WTC11 (cell line): ENCODE measurements around the gene CRADD. TPM values are rescaled to one million over a fixed set of nuclear protein-coding genes. Genes with fewer than 3 reads are reported as not detected.

ENCODE experiments used
- ATAC-seq: fragments of 200-7000 bp; cut with Tn5 transposase; 2 replicates; pipeline ENCODE4 v1.10.0; 2021; ENCODE audit warnings: mild to moderate bottlenecking, moderate library complexity
- CTCF ChIA-PET: fragments of 300-600 bp; sonication (Branson Sonifier 250); formaldehyde crosslinking; loops from one replicate; lab custom pipeline; 2021; ENCODE audit warnings: antibody characterized with exemption; lab: Charles Lee
- POLR2A ChIA-PET: fragments of 350-600 bp; sonication (Branson Sonifier 250); formaldehyde crosslinking; loops from one replicate; lab custom pipeline; 2021; ENCODE audit warnings: antibody characterized with exemption; lab: Charles Lee
- DNase-seq: peaks from one replicate; pipeline ENCODE4 v3.0.0; 2021; ENCODE audit warnings: low spot score
- H3K27ac Mint-ChIP-seq: 2 replicates; pipeline ENCODE4 v1.8.0; 2021; ENCODE audit warnings: mixed read lengths
- H3K27me3 Mint-ChIP-seq: 2 replicates; pipeline ENCODE4 v1.8.0; 2021; ENCODE audit warnings: low read depth, mild to moderate bottlenecking, moderate library complexity, mixed read lengths
- H3K36me3 Mint-ChIP-seq: 2 replicates; pipeline ENCODE4 v1.8.0; 2021; ENCODE audit warnings: mixed read lengths
- H3K4me1 Mint-ChIP-seq: 2 replicates; pipeline ENCODE4 v1.8.0; 2022; ENCODE audit warnings: mixed read lengths
- H3K4me3 Mint-ChIP-seq: 2 replicates; pipeline ENCODE4 v1.8.0; 2021; ENCODE audit warnings: mild to moderate bottlenecking, moderate library complexity, mixed read lengths
- H3K9me3 Mint-ChIP-seq: 2 replicates; pipeline ENCODE4 v1.8.0; 2021; ENCODE audit warnings: mixed read lengths
- CBFB ChIP-seq: sonication (generic); formaldehyde crosslinking; IDR thresholded peaks from 2 replicates; pipeline ENCODE4 v1.8.1; 2022; ENCODE audit warnings: mild to moderate bottlenecking, low read depth, missing genetic modification reagents
- ELF4 ChIP-seq: sonication (generic); formaldehyde crosslinking; IDR thresholded peaks from 2 replicates; pipeline ENCODE4 v1.8.1; 2022; ENCODE audit warnings: low read depth, mild to moderate bottlenecking, moderate library complexity, missing genetic modification reagents
- ESRRA ChIP-seq: sonication (generic); formaldehyde crosslinking; IDR thresholded peaks from 2 replicates; pipeline ENCODE4 v1.8.1; 2022; ENCODE audit warnings: mild to moderate bottlenecking, missing genetic modification reagents, borderline replicate concordance
- FOXJ3 ChIP-seq: sonication (generic); formaldehyde crosslinking; IDR thresholded peaks from 2 replicates; pipeline ENCODE4 v1.9.0; 2021; ENCODE audit warnings: missing genetic modification reagents, mild to moderate bottlenecking, borderline replicate concordance
- GABPB1 ChIP-seq: sonication (generic); formaldehyde crosslinking; IDR thresholded peaks from 2 replicates; pipeline ENCODE4 v1.8.1; 2023; ENCODE audit warnings: mild to moderate bottlenecking, missing genetic modification reagents
- HMGA2 ChIP-seq: fragments of 250-450 bp; sonication (Bioruptor Pico); IDR thresholded peaks from 2 replicates; pipeline ENCODE4 v1.4.0; 2021; ENCODE audit warnings: mild to moderate bottlenecking, moderate library complexity
- NR2C2 ChIP-seq: sonication (generic); formaldehyde crosslinking; IDR thresholded peaks from 2 replicates; pipeline ENCODE4 v1.8.0; 2022; ENCODE audit warnings: mild to moderate bottlenecking, missing genetic modification reagents
- NR3C1 ChIP-seq: sonication (generic); formaldehyde crosslinking; conservative IDR thresholded peaks from 2 replicates; pipeline ENCODE4 v1.8.1; 2023; ENCODE audit warnings: low read depth, mild to moderate bottlenecking, missing genetic modification reagents
- OVOL2 ChIP-seq: fragments of 250-450 bp; sonication (Bioruptor Pico); IDR thresholded peaks from 2 replicates; pipeline ENCODE4 v1.9.0; 2021; ENCODE audit warnings: mild to moderate bottlenecking, borderline replicate concordance
- RELA ChIP-seq: sonication (generic); formaldehyde crosslinking; IDR thresholded peaks from 2 replicates; pipeline ENCODE4 v1.8.1; 2022; ENCODE audit warnings: missing genetic modification reagents, mild to moderate bottlenecking, borderline replicate concordance
- SP1 ChIP-seq: sonication (generic); formaldehyde crosslinking; conservative IDR thresholded peaks from 2 replicates; pipeline ENCODE4 v1.8.1; 2022; ENCODE audit warnings: missing genetic modification reagents
- ZNF671 ChIP-seq: fragments of 250-450 bp; sonication (Bioruptor Pico); IDR thresholded peaks from 2 replicates; pipeline ENCODE4 v1.8.0; 2021; ENCODE audit warnings: mild to moderate bottlenecking
- total RNA-seq: library from RNA; stranded (reverse); gene quantifications from 3 replicates; pipeline ENCODE4 v1.2.3, GENCODE V29; 2021
- TF ChIP-seq, protein P1 (sequence below): sonication (generic); formaldehyde crosslinking; IDR thresholded peaks from 2 replicates; pipeline ENCODE4 v1.8.0; 2022; ENCODE audit warnings: mild to moderate bottlenecking, missing genetic modification reagents
- TF ChIP-seq, protein P2 (sequence below): sonication (generic); formaldehyde crosslinking; conservative IDR thresholded peaks from 2 replicates; pipeline ENCODE4 v1.8.1; 2022; ENCODE audit warnings: mild to moderate bottlenecking, missing genetic modification reagents
- TF ChIP-seq, protein P3 (sequence below): fragments of 250-450 bp; sonication (Bioruptor Pico); IDR thresholded peaks from 2 replicates; pipeline ENCODE4 v2.1.2; 2022; ENCODE audit warnings: mild to moderate bottlenecking, moderate library complexity
- TF ChIP-seq, protein P4 (sequence below): sonication (generic); formaldehyde crosslinking; IDR thresholded peaks from 2 replicates; pipeline ENCODE4 v1.8.1; 2022; ENCODE audit warnings: mild to moderate bottlenecking, moderate library complexity, missing genetic modification reagents
- TF ChIP-seq, protein P5 (sequence below): sonication (generic); formaldehyde crosslinking; IDR thresholded peaks from 2 replicates; pipeline ENCODE4 v1.8.1; 2023; ENCODE audit warnings: mild to moderate bottlenecking, moderate library complexity, missing genetic modification reagents
- TF ChIP-seq, protein P6 (sequence below): fragments of 250-450 bp; sonication (Bioruptor Pico); IDR thresholded peaks from 2 replicates; pipeline ENCODE4 v1.9.0; 2021; ENCODE audit warnings: moderate library complexity, mild to moderate bottlenecking, inconsistent platforms, borderline replicate concordance
- TF ChIP-seq, protein P7 (sequence below): sonication (generic); formaldehyde crosslinking; IDR thresholded peaks from 2 replicates; pipeline ENCODE4 v1.8.0; 2022; ENCODE audit warnings: mild to moderate bottlenecking, missing genetic modification reagents
- TF ChIP-seq, protein P8 (sequence below): sonication (generic); formaldehyde crosslinking; IDR thresholded peaks from 2 replicates; pipeline ENCODE4 v1.8.1; 2022; ENCODE audit warnings: missing genetic modification reagents, borderline replicate concordance
- TF ChIP-seq, protein P9 (sequence below): fragments of 250-450 bp; sonication (Bioruptor Pico); conservative IDR thresholded peaks from 2 replicates; pipeline ENCODE4 v1.9.0; 2021; ENCODE audit warnings: mild to moderate bottlenecking
- TF ChIP-seq, protein P10 (sequence below): sonication (generic); formaldehyde crosslinking; IDR thresholded peaks from 2 replicates; pipeline ENCODE4 v1.8.1; 2023; ENCODE audit warnings: mild to moderate bottlenecking, missing genetic modification reagents, moderate library complexity

The CRADD gene
- total RNA-seq, 1 experiment from 2014 or later = 11.6 TPM

DNA sequence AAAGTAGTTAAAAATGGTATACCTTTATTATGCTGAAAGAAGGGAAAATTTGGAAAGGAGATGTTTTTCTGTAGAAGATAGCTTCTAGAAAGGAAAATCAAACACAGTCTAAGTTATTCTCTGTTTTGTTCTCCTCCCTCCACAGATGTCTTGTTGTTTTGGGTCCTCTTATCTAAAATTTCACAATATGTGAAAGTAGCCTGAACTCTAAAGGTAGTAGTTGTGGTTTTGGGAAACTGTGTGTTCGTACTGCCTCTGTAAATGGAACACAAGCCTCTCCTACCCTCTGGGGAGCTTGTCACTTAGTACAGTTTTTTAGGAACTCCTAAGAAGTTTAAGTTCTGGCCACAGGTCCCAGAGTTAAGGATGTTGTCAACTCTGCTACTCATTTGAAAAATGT, 112.6 kb downstream of the CRADD start:
- no peak overlapping the region for H3K27ac Mint-ChIP-seq
- CTCF ChIA-PET = interaction anchor here (0.6 kb wide), 1 partner anchor 285 kb away, joined by 4 read pairs; no protein-coding TSS in a partner anchor
- H3K36me3 Mint-ChIP-seq = peaks cover 3% of the 10 kb centered on the region
- peaks cover 11% of the 10 kb centered on the region for H3K9me3 Mint-ChIP-seq
- peaks cover 23% of the 10 kb centered on the region for H3K4me1 Mint-ChIP-seq
- H3K27me3 Mint-ChIP-seq = no peaks in the 10 kb centered on the region
- no peak for ATAC-seq
- H3K4me3 Mint-ChIP-seq = no peak overlapping the region
- DNase-seq = no peak
- POLR2A ChIA-PET = no interaction called here
- TF ChIP-seq, protein P1, sequence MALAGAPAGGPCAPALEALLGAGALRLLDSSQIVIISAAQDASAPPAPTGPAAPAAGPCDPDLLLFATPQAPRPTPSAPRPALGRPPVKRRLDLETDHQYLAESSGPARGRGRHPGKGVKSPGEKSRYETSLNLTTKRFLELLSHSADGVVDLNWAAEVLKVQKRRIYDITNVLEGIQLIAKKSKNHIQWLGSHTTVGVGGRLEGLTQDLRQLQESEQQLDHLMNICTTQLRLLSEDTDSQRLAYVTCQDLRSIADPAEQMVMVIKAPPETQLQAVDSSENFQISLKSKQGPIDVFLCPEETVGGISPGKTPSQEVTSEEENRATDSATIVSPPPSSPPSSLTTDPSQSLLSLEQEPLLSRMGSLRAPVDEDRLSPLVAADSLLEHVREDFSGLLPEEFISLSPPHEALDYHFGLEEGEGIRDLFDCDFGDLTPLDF = no peak
- TF ChIP-seq NR3C1 (CRISPR knock-in tag) = no peak
- TF ChIP-seq, protein P2, sequence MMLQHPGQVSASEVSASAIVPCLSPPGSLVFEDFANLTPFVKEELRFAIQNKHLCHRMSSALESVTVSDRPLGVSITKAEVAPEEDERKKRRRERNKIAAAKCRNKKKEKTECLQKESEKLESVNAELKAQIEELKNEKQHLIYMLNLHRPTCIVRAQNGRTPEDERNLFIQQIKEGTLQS (CRISPR knock-in tag) = no peak
- TF ChIP-seq FOXJ3 (CRISPR knock-in tag) = no peak
- TF ChIP-seq, protein P3, sequence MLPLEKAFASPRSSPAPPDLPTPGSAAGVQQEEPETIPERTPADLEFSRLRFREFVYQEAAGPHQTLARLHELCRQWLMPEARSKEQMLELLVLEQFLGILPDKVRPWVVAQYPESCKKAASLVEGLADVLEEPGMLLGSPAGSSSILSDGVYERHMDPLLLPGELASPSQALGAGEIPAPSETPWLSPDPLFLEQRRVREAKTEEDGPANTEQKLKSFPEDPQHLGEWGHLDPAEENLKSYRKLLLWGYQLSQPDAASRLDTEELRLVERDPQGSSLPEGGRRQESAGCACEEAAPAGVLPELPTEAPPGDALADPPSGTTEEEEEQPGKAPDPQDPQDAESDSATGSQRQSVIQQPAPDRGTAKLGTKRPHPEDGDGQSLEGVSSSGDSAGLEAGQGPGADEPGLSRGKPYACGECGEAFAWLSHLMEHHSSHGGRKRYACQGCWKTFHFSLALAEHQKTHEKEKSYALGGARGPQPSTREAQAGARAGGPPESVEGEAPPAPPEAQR (CRISPR knock-in tag) = no peak
- TF ChIP-seq ELF4 (CRISPR knock-in tag) = no peak
- no peak for TF ChIP-seq NR2C2 (CRISPR knock-in tag)
- no peak for TF ChIP-seq ESRRA
- TF ChIP-seq HMGA2 (CRISPR knock-in tag) = no peak
- TF ChIP-seq, protein P4, sequence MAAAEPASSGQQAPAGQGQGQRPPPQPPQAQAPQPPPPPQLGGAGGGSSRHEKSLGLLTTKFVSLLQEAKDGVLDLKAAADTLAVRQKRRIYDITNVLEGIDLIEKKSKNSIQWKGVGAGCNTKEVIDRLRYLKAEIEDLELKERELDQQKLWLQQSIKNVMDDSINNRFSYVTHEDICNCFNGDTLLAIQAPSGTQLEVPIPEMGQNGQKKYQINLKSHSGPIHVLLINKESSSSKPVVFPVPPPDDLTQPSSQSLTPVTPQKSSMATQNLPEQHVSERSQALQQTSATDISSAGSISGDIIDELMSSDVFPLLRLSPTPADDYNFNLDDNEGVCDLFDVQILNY (CRISPR knock-in tag) = no peak
- TF ChIP-seq, protein P5, sequence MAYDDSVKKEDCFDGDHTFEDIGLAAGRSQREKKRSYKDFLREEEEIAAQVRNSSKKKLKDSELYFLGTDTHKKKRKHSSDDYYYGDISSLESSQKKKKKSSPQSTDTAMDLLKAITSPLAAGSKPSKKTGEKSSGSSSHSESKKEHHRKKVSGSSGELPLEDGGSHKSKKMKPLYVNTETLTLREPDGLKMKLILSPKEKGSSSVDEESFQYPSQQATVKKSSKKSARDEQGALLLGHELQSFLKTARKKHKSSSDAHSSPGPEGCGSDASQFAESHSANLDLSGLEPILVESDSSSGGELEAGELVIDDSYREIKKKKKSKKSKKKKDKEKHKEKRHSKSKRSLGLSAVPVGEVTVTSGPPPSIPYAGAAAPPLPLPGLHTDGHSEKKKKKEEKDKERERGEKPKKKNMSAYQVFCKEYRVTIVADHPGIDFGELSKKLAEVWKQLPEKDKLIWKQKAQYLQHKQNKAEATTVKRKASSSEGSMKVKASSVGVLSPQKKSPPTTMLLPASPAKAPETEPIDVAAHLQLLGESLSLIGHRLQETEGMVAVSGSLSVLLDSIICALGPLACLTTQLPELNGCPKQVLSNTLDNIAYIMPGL = no peak
- no peak for TF ChIP-seq ZNF671 (CRISPR knock-in tag)
- no peak for TF ChIP-seq GABPB1 (CRISPR knock-in tag)
- TF ChIP-seq OVOL2 = no peak
- TF ChIP-seq RELA (CRISPR knock-in tag) = no peak
- no peak for TF ChIP-seq SP1 (CRISPR knock-in tag)
- TF ChIP-seq, protein P6, sequence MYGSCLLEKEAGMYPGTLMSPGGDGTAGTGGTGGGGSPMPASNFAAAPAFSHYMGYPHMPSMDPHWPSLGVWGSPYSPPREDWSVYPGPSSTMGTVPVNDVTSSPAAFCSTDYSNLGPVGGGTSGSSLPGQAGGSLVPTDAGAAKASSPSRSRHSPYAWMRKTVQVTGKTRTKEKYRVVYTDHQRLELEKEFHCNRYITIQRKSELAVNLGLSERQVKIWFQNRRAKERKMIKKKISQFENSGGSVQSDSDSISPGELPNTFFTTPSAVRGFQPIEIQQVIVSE (CRISPR knock-in tag) = no peak

DNA sequence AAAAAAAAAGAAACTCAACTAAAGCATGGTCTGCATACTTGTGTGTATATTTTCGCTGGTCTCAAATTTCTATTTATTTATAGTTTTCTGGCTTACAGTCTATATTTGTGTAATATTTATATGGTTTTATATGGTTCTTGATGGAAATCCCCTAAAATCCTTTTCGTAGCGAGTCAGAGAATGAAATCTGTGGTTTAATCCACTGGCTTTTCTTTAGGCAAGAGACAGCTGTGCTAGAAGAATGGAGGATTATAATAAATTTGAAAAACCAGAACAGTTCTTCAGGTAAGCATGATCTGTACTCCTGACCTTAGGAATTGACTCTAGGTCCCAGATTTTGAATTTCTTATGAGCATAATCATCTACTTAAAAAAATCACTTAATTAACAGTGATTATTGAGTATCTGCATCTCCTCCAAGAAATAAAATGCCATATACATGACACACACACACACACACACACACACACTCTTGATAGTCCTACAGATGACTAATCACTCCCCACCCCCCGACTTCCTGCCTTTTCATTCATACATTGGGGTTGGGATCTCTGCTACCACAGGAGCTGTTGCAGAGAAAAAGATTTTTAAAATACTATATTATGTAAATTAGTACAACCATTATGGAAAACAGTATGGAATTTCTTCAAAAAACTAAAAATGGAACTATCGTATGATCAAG, 113.4 kb downstream of the CRADD start:
- ChIA-PET CTCF (interaction anchor here (0.6 kb wide), 1 partner anchor 284 kb away, joined by 4 read pairs; no protein-coding TSS in a partner anchor), POLR2A (no interaction called here)
- ATAC-seq = no peak
- Mint-ChIP-seq H3K4me1 (peaks cover 15% of the 10 kb centered on the region), H3K27me3 (no peaks in the 10 kb centered on the region), H3K4me3 (no peak overlapping the region), H3K36me3 (peaks cover 3% of the 10 kb centered on the region), H3K9me3 (peaks cover 11% of the 10 kb centered on the region), H3K27ac (no peak overlapping the region)
- no peak for DNase-seq
- TF ChIP-seq, protein P7, sequence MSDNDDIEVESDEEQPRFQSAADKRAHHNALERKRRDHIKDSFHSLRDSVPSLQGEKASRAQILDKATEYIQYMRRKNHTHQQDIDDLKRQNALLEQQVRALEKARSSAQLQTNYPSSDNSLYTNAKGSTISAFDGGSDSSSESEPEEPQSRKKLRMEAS (CRISPR knock-in tag) = no peak
- TF ChIP-seq, protein P8, sequence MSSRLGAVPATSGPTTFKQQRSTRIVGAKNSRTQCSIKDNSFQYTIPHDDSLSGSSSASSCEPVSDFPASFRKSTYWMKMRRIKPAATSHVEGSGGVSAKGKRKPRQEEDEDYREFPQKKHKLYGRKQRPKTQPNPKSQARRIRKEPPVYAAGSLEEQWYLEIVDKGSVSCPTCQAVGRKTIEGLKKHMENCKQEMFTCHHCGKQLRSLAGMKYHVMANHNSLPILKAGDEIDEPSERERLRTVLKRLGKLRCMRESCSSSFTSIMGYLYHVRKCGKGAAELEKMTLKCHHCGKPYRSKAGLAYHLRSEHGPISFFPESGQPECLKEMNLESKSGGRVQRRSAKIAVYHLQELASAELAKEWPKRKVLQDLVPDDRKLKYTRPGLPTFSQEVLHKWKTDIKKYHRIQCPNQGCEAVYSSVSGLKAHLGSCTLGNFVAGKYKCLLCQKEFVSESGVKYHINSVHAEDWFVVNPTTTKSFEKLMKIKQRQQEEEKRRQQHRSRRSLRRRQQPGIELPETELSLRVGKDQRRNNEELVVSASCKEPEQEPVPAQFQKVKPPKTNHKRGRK (CRISPR knock-in tag) = no peak
- TF ChIP-seq, protein P9, sequence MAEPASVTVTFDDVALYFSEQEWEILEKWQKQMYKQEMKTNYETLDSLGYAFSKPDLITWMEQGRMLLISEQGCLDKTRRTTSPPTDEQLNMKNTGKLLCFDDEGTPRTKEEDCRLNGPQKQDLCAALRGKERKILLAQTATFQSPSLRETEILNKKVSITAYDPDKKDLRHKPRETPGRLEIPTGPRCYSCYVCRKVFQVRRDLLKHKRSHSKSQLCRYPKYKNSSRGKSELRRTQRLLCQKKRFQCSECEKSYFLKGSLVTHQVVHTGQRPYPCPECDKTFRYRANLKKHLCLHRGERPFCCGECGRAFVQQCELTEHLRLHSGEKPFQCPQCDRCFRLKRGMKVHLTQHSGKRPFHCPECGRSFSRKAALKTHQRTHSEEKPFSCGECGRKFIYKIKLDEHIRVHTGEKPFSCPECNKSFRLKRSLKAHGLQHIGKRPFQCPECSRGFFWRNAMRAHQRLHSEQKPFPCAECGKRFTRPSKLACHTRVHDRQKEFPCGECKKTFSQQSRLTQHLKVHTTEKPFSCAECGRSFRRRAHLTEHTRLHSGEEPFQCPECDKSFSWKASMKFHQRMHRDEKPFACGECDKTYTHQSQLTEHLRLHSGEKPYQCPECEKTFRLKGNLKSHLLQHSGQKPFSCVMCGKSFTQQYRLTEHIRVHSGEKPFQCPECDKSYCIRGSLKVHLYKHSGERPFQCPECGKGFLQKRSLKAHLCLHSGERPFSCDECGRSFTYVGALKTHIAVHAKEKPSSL = no peak
- TF ChIP-seq, protein P1 = no peak
- no peak for TF ChIP-seq CBFB (CRISPR knock-in tag)
- TF ChIP-seq, protein P10, sequence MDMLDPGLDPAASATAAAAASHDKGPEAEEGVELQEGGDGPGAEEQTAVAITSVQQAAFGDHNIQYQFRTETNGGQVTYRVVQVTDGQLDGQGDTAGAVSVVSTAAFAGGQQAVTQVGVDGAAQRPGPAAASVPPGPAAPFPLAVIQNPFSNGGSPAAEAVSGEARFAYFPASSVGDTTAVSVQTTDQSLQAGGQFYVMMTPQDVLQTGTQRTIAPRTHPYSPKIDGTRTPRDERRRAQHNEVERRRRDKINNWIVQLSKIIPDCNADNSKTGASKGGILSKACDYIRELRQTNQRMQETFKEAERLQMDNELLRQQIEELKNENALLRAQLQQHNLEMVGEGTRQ = no peak
